Panc1 (cell line): Measurements from ENCODE around the gene GRK7. TPM values are rescaled to one million over a fixed set of nuclear protein-coding genes. Genes with fewer than 3 reads are reported as not detected.
A peak's percentile ranks its signal among the peaks of the same experiment; 100 is the strongest.

Source experiments
- ATAC-seq: fragments of 200-7000 bp; cut with Tn5 transposase; 2 replicates; pipeline ENCODE4 v1.9.1; 2020; ENCODE audit warnings: mild to moderate bottlenecking, moderate library complexity
- BruUV-seq: library from RNA; stranded (reverse); fragments of 400-500 nt; replicated peaks from 2 replicates; lab custom pipeline; 2021; lab: Mats Ljungman, UMichigan
- CTCF ChIA-PET: fragments of 300-600 bp; sonication (Branson Sonifier 250); formaldehyde crosslinking; loops from one replicate; lab custom pipeline; 2022; ENCODE audit warnings: antibody characterized with exemption; lab: Charles Lee
- POLR2A ChIA-PET: fragments of 300-600 bp; sonication (Branson Sonifier 250); formaldehyde crosslinking; loops from one replicate; lab custom pipeline; 2022; ENCODE audit warnings: antibody characterized with exemption; lab: Charles Lee
- DNase-seq: peaks from one replicate; pipeline ENCODE4 v3.0.0-alpha.2; 2010; ENCODE audit warnings: low read depth, low spot score
- H3K27ac ChIP-seq: 2 replicates; pipeline ENCODE4 v1.5.1; 2011; ENCODE audit warnings: mild to moderate bottlenecking, low read length, inconsistent platforms
- H3K27me3 ChIP-seq: fragments of 200-500 bp; sonication (Bioruptor generic); 2 replicates; pipeline ENCODE4 v1.6.0; 2014; ENCODE audit warnings: low read length, inconsistent platforms; ENCODE audit not compliant: control insufficient read depth, insufficient read depth
- H3K36me3 ChIP-seq: fragments of 200-500 bp; sonication (Bioruptor generic); 2 replicates; pipeline ENCODE4 v1.5.1; 2014; ENCODE audit warnings: inconsistent platforms, mild to moderate bottlenecking, low read length, moderate library complexity; ENCODE audit not compliant: control insufficient read depth, insufficient read depth
- H3K4me1 ChIP-seq: 2 replicates; pipeline ENCODE4 v1.5.1; 2011; ENCODE audit warnings: inconsistent platforms, mild to moderate bottlenecking, low read length, moderate library complexity; ENCODE audit not compliant: control insufficient read depth, insufficient read depth
- H3K4me3 ChIP-seq, 2 experiments: 2 replicates each; pipeline ENCODE4 v1.5.1; 2011 to 2012; ENCODE audit warnings: low read depth in 2 of 2, low read length in 2 of 2, mild to moderate bottlenecking in 2 of 2, inconsistent platforms in 1 of 2, moderate library complexity in 1 of 2
- H3K9me3 ChIP-seq: fragments of 200-500 bp; sonication (Bioruptor generic); 2 replicates; pipeline ENCODE4 v1.5.1; 2014; ENCODE audit warnings: low read depth, mild to moderate bottlenecking, inconsistent platforms, low read length, moderate library complexity; ENCODE audit not compliant: control insufficient read depth, insufficient read depth
- CTCF ChIP-seq: fragments of 450-650 bp; IDR thresholded peaks from 2 replicates; pipeline ENCODE4 v1.5.1; 2017; ENCODE audit warnings: mild to moderate bottlenecking
- POLR2AphosphoS5 ChIP-seq: IDR thresholded peaks from 2 replicates; pipeline ENCODE4 v1.6.1; 2012; ENCODE audit warnings: mild to moderate bottlenecking, low read depth, low read length, moderate library complexity
- REST ChIP-seq, 2 experiments: IDR thresholded peaks; 2 replicates each; pipeline ENCODE4 v1.6.1; 2011 to 2012; ENCODE audit warnings: low read depth in 2 of 2, control low read depth in 1 of 2, low read length in 1 of 2, mild to moderate bottlenecking in 1 of 2, moderate library complexity in 1 of 2; ENCODE audit not compliant: insufficient read depth in 1 of 2
- SIN3A ChIP-seq: IDR thresholded peaks from 2 replicates; pipeline ENCODE4 v1.6.1; 2012; ENCODE audit warnings: low read depth, mild to moderate bottlenecking, low read length, moderate library complexity, borderline replicate concordance; ENCODE audit not compliant: insufficient read depth
- TCF7L2 ChIP-seq: IDR thresholded peaks from 2 replicates; pipeline ENCODE4 v1.6.1; 2011; ENCODE audit warnings: mild to moderate bottlenecking, low read depth, low read length, inconsistent platforms
- in situ Hi-C: cut with HindIII; loops from 2 replicates; pipeline ENCODE4 v1.10.0; 2016; ENCODE audit warnings: low sequenced_read_pairs, low pct_unique_long_range_greater_than_20kb
- intact Hi-C: fragments of 100-400 bp; cut with micrococcal nuclease; formaldehyde crosslinking; loops from one replicate; pipeline ENCODE4 v1.10.0; 2022; ENCODE audit not compliant: unreplicated experiment
- total RNA-seq: library from RNA; stranded (reverse); gene quantifications from one replicate; pipeline ENCODE4 v1.2.1, GENCODE V29; 2021; ENCODE audit not compliant: unreplicated experiment

The GRK7 gene
- total RNA-seq, 1 experiment from 2014 or later, result 0.10 TPM

GRCh38 chr3:141789281-141789680 lies 26.1 kb downstream of the GRK7 start:
- no peak for DNase-seq

GRCh38 chr3:141790171-141790570 lies 27.0 kb downstream of the GRK7 start:
- ATAC-seq, result no peak
- no peaks in the 10 kb centered on the region for H3K9me3 ChIP-seq
- no peaks in the 10 kb centered on the region for H3K27me3 ChIP-seq
- CTCF ChIA-PET, result no interaction called here
- no peak for DNase-seq
- H3K27ac ChIP-seq, result no peak overlapping the region
- H3K36me3 ChIP-seq, result no peaks in the 10 kb centered on the region
- in situ Hi-C loops (no loop called here), intact Hi-C loops (no loop called here)
- no peaks in the 10 kb centered on the region for H3K4me1 ChIP-seq
- TF ChIP-seq SIN3A (no peak), REST (IDR thresholded peaks at IDR 0.05; ENCODE audit: insufficient read depth in 1 of 2, low read depth in 2 of 2, low read length in 1 of 2) (no peak), TCF7L2 (no peak), POLR2AphosphoS5 (no peak), CTCF (no peak)
- no TSS peak for BruUV-seq
- POLR2A ChIA-PET, result no interaction called here
- no peak overlapping the region for H3K4me3 ChIP-seq

More at GRCh38 chr3:141789281-141789680, 26.1 kb downstream of the GRK7 start:
- no peaks in the 10 kb centered on the region for H3K9me3 ChIP-seq
- H3K27ac ChIP-seq, result no peak overlapping the region
- no peak overlapping the region for H3K4me3 ChIP-seq
- in situ Hi-C loops, result no loop called here
- no TSS peak for BruUV-seq
- H3K27me3 ChIP-seq, result no peaks in the 10 kb centered on the region
- peak; percentile 55; the same call in 1 of the 2 replicates for ATAC-seq
- ChIA-PET POLR2A (no interaction called here), CTCF (no interaction called here)
- H3K4me1 ChIP-seq, result no peaks in the 10 kb centered on the region
- intact Hi-C loops, result no loop called here
- H3K36me3 ChIP-seq, result no peaks in the 10 kb centered on the region
- TF ChIP-seq CTCF (no peak), SIN3A (no peak), REST (IDR thresholded peaks at IDR 0.05; ENCODE audit: insufficient read depth in 1 of 2, low read depth in 2 of 2, low read length in 1 of 2) (no peak), TCF7L2 (no peak), POLR2AphosphoS5 (no peak)
